Dermis blood vessel endothelial cell (primary cell): ENCODE results near the gene RASL10B. TPM values are rescaled to one million over a fixed set of nuclear protein-coding genes. Genes with fewer than 3 reads are reported as not detected.

Source experiments
- DNase-seq: peaks from one replicate; pipeline ENCODE4 v3.0.0; 2010
- total RNA-seq: library from RNA; depleted of rRNA; stranded (reverse); fragments of >200 nt; gene quantifications from 2 replicates; pipeline ENCODE4 v1.2.3, GENCODE V29; 2014

The RASL10B gene
- total RNA-seq, 1 donor from 2014 or later = under 0.01 TPM

DNA sequence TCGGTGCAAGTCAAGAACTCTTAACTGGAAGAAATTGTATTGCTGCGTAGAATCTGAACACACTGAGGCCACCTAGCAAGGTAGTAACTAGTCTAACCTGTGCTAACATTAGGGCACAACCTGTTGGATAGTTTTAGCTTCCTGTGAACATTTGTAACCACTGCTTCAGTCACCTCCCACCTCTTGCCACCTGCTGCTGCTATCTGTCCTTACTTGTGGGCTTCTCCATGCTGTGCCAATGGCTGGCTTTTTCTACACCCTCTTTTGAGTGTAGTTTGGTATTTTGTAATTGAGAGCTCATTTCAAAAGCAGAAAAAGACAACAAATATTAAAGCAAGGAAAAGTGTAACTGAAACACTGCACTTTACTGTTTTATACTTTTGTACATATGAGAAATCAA lies 7.7 kb upstream of the RASL10B start:
- DNase-seq = no peak

GRCh38 chr17:35725058-35725457 lies 6.4 kb upstream of the RASL10B start:
- no peak for DNase-seq

- no peak for DNase-seq
These were observed 5.7 kb upstream of the RASL10B start for GRCh38 chr17:35725802-35726126.

DNA sequence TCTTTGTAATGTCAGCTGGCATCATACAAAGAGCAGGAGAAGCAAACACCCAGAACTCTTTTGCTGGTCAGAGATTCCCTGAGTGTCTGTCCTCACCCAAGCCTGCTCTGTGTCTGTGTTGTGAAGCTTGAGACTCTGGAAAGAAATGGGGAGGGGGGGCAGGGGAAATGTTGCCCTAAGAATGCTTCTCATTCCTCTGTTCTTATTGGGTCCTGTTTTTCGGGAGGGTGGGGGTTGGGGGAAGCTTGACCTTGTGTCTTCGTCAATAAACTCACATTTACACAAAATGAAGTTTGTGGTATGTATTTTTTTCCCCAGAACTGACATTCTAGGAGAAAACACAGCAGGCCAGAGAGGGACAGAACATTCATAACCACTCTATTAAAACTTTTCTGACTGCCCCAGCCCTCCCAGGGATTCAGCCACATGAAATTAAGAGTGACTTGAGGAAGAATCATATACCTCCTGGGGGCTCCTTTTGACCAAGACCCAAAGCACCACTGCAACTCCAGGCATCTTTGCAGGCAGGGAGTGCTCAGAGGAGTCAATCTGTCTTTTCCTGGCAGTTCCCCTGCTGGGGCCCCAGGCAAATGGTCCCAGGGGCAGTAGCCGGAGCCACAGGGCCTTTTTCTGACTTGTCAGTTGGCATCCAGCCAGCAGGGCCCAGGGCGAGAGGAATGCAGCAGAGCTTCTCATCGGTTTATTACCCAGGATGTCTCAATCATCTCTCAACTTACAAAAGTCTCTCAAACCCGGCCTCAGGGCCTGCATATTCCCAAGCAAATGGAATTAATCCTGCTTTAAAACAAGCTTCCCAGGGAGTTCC lies 5.1 kb upstream of the RASL10B start:
- peak; percentile 35 for DNase-seq

DNA sequence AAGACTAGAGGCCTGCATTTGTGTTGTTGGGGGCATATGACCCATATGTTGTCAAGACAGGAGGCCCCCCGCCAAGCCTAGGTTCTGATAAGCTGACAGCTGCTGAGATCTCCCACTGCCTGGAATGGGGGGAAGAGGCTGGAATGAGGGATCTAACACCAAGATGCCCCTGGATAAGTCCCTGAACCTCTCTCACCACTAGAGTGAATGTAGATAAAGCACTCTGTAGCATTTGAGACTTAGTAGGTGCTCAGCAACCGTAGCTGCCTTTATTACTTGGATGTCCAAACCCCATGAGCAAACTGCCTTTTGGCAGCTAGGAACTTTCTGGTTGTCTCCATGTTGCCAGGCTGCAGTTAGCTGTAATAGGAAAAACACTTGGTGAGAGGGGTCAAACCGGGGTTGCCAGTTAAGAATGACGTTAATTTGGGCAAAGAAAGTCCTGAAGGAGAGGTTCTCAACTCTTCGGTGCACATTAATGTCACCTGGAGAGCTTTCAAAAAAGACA lies 4.4 kb upstream of the RASL10B start:
- no peak for DNase-seq

- no peak for DNase-seq
These were observed 3.8 kb upstream of the RASL10B start for GRCh38 chr17:35727635-35728034.

GRCh38 chr17:35728551-35728950 lies 2.9 kb upstream of the RASL10B start:
- no peak for DNase-seq

- no peak for DNase-seq
These were observed 2.0 kb upstream of the RASL10B start for GRCh38 chr17:35729405-35729833.

- no peak for DNase-seq
These were observed 936 bp upstream of the RASL10B start for GRCh38 chr17:35730400-35731005.

DNA sequence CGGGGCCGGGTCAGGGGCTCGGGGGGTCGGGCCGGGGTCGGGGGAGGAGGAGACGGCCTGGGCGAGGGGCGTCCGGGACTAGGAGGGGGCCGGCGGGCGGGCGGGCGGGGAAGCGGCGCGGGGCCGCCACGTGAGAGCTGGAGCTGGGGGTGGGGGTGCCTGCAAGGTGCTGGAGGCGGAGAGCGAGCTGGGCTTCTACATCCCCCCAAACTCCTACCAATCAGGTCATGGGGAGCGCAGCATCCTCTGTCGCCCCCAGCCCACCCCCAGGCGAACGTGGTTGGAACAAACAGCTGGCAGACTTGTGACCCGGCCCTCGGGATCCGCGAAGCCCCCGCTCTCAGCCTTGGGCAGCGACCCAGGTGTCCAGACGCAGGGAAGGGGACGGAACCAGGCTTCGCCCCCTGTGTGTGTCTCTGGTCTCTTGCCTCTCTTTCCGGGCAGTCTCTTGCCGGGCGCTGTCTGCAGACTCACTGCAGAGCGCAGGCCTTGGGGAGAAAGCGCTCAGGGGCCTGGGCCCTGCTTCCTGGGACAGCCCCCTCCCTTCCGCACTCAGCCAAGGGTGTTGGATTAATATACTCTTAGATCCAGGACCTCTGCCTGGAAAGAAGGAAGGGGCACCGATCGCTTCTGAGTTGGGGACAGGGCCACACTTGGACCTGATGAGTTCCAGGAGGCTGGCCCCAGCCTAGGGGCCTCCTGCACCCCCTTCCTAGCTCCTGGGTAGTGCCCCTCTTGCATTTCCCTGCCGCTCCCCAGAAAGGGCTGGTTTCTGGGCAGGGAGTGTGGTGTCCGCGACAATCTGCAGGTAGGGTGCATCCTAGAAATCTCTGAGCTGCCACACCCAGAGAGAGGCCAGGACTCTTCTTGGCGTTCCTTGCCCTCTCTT lies 722 bp downstream of the RASL10B start:
- DNase-seq = no peak

- DNase-seq = no peak
These were observed 1.3 kb downstream of the RASL10B start for GRCh38 chr17:35732806-35733136.

DNA sequence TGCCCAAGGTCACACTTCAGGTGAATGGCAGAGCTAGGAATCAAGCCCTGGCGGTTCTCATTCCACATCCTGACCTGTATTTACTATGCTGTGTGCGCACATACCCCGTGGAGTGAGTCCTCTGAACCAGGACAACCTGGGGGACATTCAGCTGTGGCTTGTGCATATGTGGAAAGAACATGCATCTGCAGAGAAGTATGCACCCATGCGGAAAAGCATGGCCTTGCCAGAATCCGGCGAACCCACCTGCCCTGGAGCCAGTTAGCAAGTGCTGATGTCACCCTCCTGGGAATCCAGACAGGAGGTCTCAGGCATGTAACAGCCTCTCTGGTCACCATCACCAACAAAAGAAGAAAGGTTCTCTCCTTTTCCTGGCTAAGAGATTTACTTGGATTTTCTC lies 1.9 kb downstream of the RASL10B start:
- no peak for DNase-seq

- DNase-seq = no peak
These were observed 3.0 kb downstream of the RASL10B start for GRCh38 chr17:35734396-35734795.

DNA sequence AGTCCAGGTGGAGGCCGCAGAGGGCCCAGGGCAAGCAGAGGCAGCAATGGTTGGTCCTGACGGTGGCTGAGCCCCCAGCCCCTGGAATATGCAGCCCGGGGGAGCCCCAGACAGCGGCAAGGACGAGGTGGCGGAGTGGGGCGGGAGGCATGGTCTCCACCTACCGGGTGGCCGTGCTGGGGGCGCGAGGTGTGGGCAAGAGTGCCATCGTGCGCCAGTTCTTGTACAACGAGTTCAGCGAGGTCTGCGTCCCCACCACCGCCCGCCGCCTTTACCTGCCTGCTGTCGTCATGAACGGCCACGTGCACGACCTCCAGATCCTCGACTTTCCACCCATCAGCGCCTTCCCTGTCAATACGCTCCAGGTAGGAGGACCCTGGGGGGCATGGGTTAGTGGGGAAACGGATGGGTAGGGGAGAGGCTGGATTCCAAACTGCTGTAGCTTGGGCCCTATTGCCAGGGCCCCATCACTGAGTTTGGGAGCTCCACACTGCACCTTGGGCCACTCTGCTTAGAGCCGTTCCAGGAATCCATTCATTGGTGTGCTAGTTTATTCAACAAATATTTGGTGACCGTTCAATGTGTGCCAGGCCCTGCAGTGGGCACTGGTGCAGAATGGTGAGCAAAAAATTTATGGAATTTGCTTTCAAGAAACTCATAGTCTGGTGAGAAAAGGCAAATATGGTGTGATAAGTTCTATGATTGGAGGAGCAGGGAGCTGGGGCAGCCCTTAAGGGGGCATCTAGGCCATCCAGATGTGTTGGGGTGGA lies 3.8 kb downstream of the RASL10B start:
- DNase-seq = no peak

GRCh38 chr17:35736236-35736635 lies 4.8 kb downstream of the RASL10B start:
- no peak for DNase-seq

GRCh38 chr17:35738519-35739133 lies 7.2 kb downstream of the RASL10B start:
- no peak for DNase-seq

DNA sequence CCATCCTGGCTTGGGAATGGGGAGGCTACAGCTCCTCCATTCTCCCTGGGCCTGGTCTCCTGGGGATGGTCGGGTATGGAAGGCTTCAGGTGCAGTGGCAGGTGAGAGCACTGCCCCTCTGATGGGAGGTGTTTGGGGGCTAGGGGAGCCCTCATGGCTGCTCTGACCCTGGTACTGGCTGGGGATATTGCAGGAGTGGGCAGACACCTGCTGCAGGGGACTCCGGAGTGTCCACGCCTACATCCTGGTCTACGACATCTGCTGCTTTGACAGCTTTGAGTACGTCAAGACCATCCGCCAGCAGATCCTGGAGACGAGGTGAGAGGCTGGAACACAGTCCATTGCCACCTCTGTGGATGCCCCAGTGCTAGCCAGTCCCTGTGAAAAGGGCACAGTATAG lies 8.8 kb downstream of the RASL10B start:
- DNase-seq = no peak

GRCh38 chr17:35740997-35741931 lies 9.8 kb downstream of the RASL10B start:
- peak; percentile 17 for DNase-seq

GRCh38 chr17:35742496-35742895 lies 11.1 kb downstream of the RASL10B start:
- no peak for DNase-seq

DNA sequence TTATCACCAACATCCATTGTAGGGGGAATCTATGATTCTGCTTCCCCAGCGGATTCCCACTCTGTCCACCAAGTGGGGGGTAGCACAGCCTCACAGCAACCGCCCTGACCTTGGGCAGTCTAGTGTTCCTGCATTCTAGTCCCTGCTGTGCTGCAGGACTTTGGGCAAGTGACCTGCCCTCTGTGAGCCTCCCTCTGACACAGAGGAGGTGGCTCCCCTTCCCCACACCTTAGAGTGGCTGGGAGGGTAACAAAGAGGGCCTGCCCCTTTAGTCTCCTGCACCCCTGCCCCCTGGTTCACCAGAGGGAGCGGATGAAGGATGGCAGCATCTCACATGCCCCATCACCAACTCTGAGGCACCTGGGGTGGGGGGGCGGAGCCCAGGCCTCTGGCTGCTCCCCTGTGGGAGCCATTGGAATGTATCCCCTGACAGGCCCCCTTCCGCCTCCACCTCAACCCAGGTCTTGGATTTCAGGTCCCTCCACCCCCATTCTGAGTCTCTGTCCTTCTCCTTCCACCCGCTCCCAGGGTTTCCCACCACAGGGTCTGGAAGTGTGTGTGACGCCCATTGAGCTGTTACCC lies 11.5 kb downstream of the RASL10B start:
- DNase-seq = no peak
